ENCODE results near the gene MID1.

MID1 gene, protein sequence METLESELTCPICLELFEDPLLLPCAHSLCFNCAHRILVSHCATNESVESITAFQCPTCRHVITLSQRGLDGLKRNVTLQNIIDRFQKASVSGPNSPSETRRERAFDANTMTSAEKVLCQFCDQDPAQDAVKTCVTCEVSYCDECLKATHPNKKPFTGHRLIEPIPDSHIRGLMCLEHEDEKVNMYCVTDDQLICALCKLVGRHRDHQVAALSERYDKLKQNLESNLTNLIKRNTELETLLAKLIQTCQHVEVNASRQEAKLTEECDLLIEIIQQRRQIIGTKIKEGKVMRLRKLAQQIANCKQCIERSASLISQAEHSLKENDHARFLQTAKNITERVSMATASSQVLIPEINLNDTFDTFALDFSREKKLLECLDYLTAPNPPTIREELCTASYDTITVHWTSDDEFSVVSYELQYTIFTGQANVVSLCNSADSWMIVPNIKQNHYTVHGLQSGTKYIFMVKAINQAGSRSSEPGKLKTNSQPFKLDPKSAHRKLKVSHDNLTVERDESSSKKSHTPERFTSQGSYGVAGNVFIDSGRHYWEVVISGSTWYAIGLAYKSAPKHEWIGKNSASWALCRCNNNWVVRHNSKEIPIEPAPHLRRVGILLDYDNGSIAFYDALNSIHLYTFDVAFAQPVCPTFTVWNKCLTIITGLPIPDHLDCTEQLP

GRCh38 chrX:10620121-10620699 is at the start of gene MID1:
Gene MID1 (minus strand): TSS chrX:10620585. CDS start chrX:10567547, 53,038 bp downstream.
- TF ChIP-seq, protein P1, sequence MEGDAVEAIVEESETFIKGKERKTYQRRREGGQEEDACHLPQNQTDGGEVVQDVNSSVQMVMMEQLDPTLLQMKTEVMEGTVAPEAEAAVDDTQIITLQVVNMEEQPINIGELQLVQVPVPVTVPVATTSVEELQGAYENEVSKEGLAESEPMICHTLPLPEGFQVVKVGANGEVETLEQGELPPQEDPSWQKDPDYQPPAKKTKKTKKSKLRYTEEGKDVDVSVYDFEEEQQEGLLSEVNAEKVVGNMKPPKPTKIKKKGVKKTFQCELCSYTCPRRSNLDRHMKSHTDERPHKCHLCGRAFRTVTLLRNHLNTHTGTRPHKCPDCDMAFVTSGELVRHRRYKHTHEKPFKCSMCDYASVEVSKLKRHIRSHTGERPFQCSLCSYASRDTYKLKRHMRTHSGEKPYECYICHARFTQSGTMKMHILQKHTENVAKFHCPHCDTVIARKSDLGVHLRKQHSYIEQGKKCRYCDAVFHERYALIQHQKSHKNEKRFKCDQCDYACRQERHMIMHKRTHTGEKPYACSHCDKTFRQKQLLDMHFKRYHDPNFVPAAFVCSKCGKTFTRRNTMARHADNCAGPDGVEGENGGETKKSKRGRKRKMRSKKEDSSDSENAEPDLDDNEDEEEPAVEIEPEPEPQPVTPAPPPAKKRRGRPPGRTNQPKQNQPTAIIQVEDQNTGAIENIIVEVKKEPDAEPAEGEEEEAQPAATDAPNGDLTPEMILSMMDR (conservative IDR thresholded peaks at IDR 0.05; ENCODE audit: control insufficient read depth, insufficient read depth, low read depth, low read length): no peak
- peak; percentile 78 for DNase-seq (ENCODE audit: low read depth)
- H3K4me3 ChIP-seq (ENCODE audit: control insufficient read depth, low read depth, low read length): peak within 1 kb of the TSS; percentile 67

DNA sequence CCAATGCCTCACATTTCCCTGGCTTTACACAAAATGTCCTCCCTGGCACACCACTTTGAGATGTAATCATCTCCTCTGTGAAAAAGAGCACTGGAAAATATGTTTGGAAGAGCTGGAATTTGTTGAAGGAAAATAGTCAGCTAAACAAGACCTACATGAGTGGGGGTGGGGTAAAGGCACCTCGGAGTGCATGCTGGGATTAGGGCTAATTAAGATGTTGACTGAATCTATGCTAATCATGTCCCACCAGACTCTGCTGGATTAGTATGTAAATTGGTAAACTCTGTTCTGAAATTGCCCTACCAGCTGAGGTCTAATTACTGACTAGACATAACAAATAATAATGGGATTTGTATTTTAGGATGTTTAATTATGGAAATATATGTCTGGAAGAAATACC is 46.8 kb upstream of the MID1 start:
- no peak overlapping the region for H3K4me3 ChIP-seq (ENCODE audit: control insufficient read depth, low read depth, low read length)
- no peak for DNase-seq (ENCODE audit: low read depth)
- TF ChIP-seq, protein P1 (conservative IDR thresholded peaks at IDR 0.05; ENCODE audit: control insufficient read depth, insufficient read depth, low read depth, low read length): no peak

DNA sequence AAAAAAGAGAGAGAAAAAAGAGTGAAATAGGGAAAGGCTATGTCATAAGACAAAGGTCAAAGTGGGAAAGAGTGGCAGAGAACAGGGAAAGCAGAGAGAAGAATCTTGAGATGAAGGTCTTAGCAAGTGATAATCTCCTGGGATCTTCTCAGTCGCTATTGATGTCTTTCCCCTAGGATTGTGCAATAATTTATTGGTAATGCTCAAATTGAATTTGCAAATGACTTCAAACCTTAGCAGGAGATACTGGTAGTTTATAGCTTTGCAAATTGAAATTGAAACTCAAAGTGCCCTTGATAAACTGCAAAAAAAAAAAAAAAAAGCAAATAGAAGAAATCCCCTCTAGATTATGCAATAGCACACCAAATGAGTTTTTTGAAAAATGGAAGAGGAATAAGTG is 45.7 kb upstream of the MID1 start:
- TF ChIP-seq, protein P1 (conservative IDR thresholded peaks at IDR 0.05; ENCODE audit: control insufficient read depth, insufficient read depth, low read depth, low read length): no peak
- DNase-seq (ENCODE audit: low read depth): no peak
- H3K4me3 ChIP-seq (ENCODE audit: control insufficient read depth, low read depth, low read length): no peak overlapping the region

- no peak overlapping the region for H3K4me3 ChIP-seq (ENCODE audit: control insufficient read depth, low read depth, low read length)
- no peak for DNase-seq (ENCODE audit: low read depth)
- TF ChIP-seq, protein P1 (conservative IDR thresholded peaks at IDR 0.05; ENCODE audit: control insufficient read depth, insufficient read depth, low read depth, low read length): no peak
Measured at GRCh38 chrX:10665681-10666080, 45.3 kb upstream of the MID1 start.

- H3K4me3 ChIP-seq (ENCODE audit: control insufficient read depth, low read depth, low read length): no peak overlapping the region
- TF ChIP-seq, protein P1 (conservative IDR thresholded peaks at IDR 0.05; ENCODE audit: control insufficient read depth, insufficient read depth, low read depth, low read length): no peak
- no peak for DNase-seq (ENCODE audit: low read depth)
Measured at GRCh38 chrX:10660171-10660570, 39.8 kb upstream of the MID1 start.

GRCh38 chrX:10656214-10656613 is 35.8 kb upstream of the MID1 start:
- H3K4me3 ChIP-seq (ENCODE audit: control insufficient read depth, low read depth, low read length): no peak overlapping the region
- TF ChIP-seq, protein P1 (conservative IDR thresholded peaks at IDR 0.05; ENCODE audit: control insufficient read depth, insufficient read depth, low read depth, low read length): no peak
- no peak for DNase-seq (ENCODE audit: low read depth)

All from fibroblast of mammary gland (primary cell).